WI38 (cell line): ENCODE data around the gene SLC38A7.

ENCODE experiments used
- H3K4me3 ChIP-seq: 2 replicates; pipeline ENCODE4 v1.5.1; 2011; ENCODE audit warnings: low read depth, mild to moderate bottlenecking, control low read depth, low read length
- TF ChIP-seq, protein P1 (sequence below): IDR thresholded peaks from 2 replicates; pipeline ENCODE4 v1.5.1; 2012; ENCODE audit warnings: low read depth, mild to moderate bottlenecking, control low read depth, low read length

The SLC38A7 gene, protein sequence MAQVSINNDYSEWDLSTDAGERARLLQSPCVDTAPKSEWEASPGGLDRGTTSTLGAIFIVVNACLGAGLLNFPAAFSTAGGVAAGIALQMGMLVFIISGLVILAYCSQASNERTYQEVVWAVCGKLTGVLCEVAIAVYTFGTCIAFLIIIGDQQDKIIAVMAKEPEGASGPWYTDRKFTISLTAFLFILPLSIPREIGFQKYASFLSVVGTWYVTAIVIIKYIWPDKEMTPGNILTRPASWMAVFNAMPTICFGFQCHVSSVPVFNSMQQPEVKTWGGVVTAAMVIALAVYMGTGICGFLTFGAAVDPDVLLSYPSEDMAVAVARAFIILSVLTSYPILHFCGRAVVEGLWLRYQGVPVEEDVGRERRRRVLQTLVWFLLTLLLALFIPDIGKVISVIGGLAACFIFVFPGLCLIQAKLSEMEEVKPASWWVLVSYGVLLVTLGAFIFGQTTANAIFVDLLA

DNA sequence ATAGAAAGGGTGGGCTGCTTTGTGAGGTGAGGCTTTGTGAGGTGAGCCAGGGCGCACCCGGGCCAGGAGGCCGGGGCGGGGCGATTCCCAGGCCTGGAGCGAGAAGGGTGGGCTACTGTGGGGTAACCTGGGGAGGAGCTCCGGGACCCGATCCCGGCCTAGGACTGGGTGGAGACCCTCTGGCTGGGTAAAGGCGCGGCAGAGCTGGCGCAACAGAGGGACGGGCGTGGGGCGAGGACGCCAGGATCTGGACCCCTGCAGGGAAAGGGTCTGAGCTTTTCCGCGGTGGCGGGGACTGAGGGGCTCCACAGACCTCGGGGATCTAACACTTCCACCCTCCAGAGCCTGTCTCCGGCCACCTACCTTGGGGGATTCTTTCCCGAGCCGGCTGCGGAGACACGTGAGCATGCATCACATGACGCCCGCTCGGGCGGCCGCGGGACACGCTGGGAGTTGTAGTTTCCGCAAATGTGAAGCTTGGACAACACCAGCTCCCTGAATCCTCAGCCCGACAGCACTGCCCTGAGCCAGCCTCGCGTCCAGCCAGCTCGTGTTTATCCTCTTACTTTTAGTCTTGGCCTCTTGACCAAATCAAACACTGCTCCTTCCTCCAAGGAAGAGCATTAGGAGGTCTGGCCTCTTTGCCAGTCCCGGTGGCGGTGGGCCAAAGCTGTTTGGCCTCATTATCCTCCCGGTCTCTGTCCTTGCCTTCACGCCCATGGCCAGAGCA is at the start of gene SLC38A7:
SLC38A7 (minus strand) TSS at position 417 of the 730 bp plus-strand sequence. CDS start 4,644 bp downstream, outside the sequence.
- TF ChIP-seq, protein P1, sequence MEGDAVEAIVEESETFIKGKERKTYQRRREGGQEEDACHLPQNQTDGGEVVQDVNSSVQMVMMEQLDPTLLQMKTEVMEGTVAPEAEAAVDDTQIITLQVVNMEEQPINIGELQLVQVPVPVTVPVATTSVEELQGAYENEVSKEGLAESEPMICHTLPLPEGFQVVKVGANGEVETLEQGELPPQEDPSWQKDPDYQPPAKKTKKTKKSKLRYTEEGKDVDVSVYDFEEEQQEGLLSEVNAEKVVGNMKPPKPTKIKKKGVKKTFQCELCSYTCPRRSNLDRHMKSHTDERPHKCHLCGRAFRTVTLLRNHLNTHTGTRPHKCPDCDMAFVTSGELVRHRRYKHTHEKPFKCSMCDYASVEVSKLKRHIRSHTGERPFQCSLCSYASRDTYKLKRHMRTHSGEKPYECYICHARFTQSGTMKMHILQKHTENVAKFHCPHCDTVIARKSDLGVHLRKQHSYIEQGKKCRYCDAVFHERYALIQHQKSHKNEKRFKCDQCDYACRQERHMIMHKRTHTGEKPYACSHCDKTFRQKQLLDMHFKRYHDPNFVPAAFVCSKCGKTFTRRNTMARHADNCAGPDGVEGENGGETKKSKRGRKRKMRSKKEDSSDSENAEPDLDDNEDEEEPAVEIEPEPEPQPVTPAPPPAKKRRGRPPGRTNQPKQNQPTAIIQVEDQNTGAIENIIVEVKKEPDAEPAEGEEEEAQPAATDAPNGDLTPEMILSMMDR, result no peak
- peak within 1 kb of the TSS; percentile 99 for H3K4me3 ChIP-seq

DNA sequence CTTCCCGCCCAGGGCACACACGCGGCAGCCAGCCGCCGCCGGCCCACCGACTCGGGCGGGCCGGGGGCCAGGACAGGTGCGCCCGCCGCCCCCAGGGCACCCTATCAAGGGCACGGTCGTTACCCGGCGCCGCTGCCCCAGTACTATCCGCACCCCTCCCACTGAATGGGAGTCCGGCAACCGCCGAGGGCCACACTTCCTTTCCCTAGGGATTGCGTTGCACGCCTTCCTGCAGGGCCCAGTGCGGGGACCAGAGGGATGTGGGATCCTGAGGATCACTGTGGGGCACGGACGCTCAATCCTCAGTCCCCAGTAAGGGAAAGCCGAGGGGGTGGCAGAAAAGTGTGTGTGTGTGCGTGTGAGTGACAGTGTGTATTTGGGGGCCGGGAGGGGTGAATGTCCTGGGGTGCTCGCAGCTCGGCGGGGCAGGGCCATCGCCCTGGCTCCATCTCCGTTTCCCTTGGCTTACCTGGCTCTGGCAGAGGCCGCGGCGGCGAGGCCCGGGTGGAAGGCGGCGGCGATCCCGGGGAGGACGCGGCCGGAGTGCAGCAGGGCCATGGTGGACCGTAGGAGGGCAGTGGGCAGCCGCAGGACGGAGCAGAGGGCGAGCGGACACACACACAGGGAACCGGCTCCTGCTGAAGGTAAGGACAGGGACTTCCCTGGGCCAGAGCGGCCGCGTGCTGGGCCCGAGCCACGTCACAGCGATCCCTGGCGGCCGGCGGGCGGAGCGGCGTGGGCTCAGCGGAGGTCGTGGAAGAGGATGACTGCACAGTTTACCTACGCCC is 49.3 kb upstream of the SLC38A7 start, which contains the start of gene GOT2:
GOT2 (minus strand) TSS at position 646 of the 788 bp plus-strand sequence; CDS start at position 558, 88 bp downstream.
- TF ChIP-seq, protein P1, result peak; percentile 88
- H3K4me3 ChIP-seq, result peak within 1 kb of the TSS; percentile 80

DNA sequence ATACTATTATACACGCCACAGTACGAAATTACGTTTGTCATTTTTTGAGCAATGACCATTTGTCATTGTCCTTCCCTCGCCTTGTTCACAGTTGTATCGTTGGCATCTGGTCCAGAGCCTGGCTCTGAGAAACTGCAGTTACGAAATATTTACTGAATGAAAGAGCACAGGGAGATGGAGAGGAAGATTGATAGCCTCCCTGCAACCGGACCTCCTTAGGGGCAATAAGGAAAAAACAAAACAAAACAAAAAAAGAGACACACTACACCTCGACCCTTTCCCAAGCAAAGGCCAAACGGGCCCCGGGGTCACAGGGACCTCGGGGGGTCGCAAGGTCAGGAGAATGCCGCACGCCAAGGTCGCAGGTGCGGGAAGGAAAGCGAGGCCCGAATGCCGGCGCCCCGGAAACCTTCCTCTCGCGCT is 48.7 kb upstream of the SLC38A7 start:
- H3K4me3 ChIP-seq, result peak overlapping the region; percentile 80
- TF ChIP-seq, protein P1, result no peak

DNA sequence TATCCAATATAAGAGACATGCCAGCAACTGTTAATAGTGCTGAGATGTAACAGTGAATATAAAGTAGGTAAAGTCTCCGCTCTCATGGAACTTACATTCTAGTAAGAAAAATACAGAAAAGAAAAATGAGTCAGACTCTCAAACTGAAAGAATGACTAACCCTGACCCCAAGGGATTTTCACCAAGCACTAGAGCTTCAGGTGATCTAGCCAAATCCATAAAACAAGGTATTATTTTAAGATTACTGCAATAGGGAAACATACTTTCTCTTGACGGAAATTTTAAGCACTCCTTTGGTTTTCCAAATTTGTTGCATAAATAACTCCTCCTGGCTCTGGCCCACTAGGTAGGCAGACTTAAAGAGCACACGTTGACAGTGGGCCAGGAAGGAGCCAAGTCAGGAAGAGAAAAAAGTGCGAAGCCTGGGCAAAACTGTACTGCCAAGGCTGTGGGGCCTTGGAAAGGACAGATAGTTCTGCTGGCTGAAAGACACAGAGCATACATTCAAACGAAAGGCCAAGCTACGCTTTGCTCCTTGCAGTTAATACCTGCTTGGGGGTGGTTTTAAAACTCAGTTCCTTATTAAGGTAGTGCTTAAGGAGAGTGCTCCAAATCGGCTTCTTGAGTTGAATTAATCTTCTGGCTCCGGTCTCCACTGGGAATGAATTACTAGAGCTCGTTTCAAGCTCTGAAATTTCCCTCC is 48.1 kb upstream of the SLC38A7 start:
- peak overlapping the region; percentile 80 for H3K4me3 ChIP-seq
- TF ChIP-seq, protein P1, result no peak

DNA sequence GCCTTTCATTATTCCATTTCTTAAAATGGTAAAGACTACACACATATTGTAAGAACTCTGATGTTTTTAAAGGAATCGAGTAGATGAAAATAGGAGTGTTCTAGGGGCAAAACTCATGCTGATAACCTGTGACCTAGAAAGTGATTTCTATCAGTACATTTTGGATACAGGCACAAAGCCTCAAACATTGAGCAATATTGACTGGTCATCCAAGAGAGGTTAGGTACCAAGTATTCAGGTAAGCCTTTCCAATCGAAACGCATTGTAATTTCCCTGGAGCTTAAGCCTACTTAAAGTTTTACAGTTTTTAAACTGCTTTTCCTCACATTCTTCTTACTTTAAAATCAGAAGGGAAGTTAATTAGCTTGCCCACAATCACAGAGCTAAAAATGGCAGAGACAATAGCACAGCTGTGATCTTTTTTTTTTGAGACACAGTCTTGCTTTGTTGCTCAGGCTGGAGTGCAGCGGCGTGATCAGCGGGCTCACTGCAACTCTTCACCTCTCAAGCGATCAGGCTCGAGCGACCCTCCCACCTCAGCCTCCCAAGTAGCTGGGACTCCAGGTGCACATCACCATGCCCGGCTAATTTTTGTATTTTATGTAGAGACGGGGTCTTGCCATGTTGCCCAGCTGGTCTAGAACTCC is 46.3 kb upstream of the SLC38A7 start:
- no peak overlapping the region for H3K4me3 ChIP-seq
- TF ChIP-seq, protein P1, result no peak
